GM10248 (cell line): Measurements from ENCODE around the gene NPS.

Source experiments
- CTCF ChIA-PET: fragments of 300-600 bp; sonication (Branson Sonifier 250); formaldehyde crosslinking; extraction: SDS; loops from one replicate; lab custom pipeline; 2021; ENCODE audit warnings: antibody characterized with exemption; lab: Yijun Ruan, JAX
- POLR2A ChIA-PET: fragments of 350-650 bp; sonication (Branson Sonifier 250); formaldehyde crosslinking; extraction: SDS; loops from one replicate; lab custom pipeline; 2020; ENCODE audit warnings: antibody characterized with exemption; lab: Yijun Ruan, JAX
- DNase-seq: peaks from one replicate; pipeline ENCODE4 v3.0.0; 2012; ENCODE audit errors: extremely low spot score
- TF ChIP-seq, protein P1 (sequence below): IDR thresholded peaks from 2 replicates; pipeline ENCODE4 v1.5.1; 2012; ENCODE audit warnings: mild to moderate bottlenecking, low read depth; ENCODE audit errors: extremely low read depth, missing control alignments, control extremely low read depth

Gene NPS

GRCh38 chr10:127524908-127525665, 24.0 kb upstream of the NPS start:
- TF ChIP-seq, protein P1, sequence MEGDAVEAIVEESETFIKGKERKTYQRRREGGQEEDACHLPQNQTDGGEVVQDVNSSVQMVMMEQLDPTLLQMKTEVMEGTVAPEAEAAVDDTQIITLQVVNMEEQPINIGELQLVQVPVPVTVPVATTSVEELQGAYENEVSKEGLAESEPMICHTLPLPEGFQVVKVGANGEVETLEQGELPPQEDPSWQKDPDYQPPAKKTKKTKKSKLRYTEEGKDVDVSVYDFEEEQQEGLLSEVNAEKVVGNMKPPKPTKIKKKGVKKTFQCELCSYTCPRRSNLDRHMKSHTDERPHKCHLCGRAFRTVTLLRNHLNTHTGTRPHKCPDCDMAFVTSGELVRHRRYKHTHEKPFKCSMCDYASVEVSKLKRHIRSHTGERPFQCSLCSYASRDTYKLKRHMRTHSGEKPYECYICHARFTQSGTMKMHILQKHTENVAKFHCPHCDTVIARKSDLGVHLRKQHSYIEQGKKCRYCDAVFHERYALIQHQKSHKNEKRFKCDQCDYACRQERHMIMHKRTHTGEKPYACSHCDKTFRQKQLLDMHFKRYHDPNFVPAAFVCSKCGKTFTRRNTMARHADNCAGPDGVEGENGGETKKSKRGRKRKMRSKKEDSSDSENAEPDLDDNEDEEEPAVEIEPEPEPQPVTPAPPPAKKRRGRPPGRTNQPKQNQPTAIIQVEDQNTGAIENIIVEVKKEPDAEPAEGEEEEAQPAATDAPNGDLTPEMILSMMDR, result no peak
- no peak for DNase-seq
- POLR2A ChIA-PET, result no interaction called here
- CTCF ChIA-PET, result no interaction called here

DNA sequence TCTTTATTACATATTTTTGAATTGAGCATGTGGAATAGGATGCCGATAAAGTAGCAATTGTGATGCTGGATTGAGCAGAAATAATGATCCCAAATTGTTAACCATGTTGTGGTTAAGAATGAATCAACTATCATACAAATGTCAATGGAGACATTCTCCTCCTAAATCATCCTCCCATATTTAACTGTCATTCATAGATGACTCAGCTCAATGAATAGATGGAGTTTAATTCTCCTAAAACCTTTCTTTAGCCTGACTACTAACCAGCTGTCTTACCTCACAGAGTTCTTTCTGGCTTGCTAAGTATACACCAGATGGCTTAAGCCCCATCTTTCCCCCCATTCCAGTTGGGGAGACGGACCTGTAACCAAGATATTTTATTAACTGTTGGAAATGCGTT, 23.4 kb upstream of the NPS start:
- ChIA-PET POLR2A (no interaction called here), CTCF (no interaction called here)
- DNase-seq, result no peak
- TF ChIP-seq, protein P1, result no peak

DNA sequence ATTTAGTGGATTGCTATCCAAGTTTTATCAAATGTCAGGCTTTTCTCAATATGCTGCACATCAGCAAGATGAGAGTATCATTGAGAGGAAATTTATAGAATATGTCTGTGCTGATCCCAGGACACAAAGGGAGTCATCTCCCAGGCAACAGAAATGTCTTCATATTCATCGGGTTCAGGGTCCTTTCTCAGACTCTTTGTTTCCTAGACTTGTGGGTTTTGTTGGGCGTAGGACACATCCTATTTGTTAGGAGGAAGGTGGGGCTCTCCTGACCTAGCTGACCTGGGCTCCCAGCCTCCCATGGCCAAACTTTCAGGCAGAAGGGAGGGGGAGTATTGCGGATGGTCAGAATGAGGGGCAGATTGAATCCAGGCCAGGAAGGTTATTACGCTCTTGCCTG, 22.9 kb upstream of the NPS start:
- POLR2A ChIA-PET, result no interaction called here
- TF ChIP-seq, protein P1, result no peak
- DNase-seq, result no peak

DNA sequence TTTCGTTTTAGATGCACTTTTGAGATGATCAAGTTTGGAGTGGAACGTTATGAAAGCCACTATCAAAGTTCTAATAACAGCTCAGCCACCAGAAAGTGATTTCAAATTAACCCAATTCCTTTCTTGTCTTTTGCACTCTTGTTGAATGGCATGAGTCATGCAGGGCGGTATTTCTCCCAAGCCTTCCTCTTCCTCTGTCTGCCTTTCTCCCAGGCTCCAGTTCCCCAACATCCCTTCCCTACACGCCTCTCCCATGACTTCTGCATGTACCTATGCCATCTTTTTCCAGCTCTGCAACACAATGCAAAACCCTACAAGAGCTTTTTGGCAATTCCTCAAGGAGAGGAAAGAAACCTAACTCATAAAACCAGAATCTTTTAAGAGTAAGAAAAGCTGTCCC, 21.8 kb upstream of the NPS start:
- DNase-seq, result no peak
- CTCF ChIA-PET, result no interaction called here
- TF ChIP-seq, protein P1, result no peak
- POLR2A ChIA-PET, result interaction anchor here (0.8 kb wide), 1 partner anchor 15 kb away, joined by 3 read pairs; no protein-coding TSS in a partner anchor

More for the DNA sequence above, 22.9 kb upstream of the NPS start:
- CTCF ChIA-PET, result no interaction called here

DNA sequence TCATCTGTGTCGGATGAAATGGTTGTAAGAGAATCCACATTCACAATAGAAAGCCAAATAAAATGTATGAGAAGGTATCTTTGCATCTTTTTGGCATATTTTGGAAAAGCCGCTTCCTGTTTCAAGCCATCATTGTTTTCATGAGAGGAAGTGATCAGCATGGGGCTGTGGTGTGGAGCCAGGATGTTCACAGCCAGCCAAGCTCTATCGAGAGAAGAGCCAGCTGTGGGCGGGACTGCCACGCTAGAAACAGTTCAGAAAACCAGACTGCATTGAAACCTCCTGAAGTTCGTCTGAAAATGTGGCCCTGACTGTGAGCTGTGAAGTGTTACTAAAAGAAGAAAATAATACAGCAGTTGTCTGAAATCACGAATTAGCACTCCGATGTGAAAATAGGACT, 21.2 kb upstream of the NPS start:
- CTCF ChIA-PET, result no interaction called here
- TF ChIP-seq, protein P1, result no peak
- POLR2A ChIA-PET, result interaction anchor here (0.8 kb wide), 1 partner anchor 15 kb away, joined by 3 read pairs; no protein-coding TSS in a partner anchor
- DNase-seq, result no peak

GRCh38 chr10:127532193-127532592, 16.9 kb upstream of the NPS start:
- no peak for DNase-seq
- POLR2A ChIA-PET, result no interaction called here
- CTCF ChIA-PET, result no interaction called here
- TF ChIP-seq, protein P1, result no peak
